OCI-LY1 (cell line): ENCODE measurements around the gene CPM.

Experiments
- EZH2 ChIP-seq: fragments of 200-600 bp; sonication (generic), shearing (Covaris generic); IDR thresholded peaks from 2 replicates; pipeline ENCODE4 v1.8.0; 2017; ENCODE audit warnings: borderline replicate concordance, mixed run types, mild to moderate bottlenecking, antibody characterized with exemption, low read length, moderate library complexity, mixed read lengths
- TF ChIP-seq, protein P1 (sequence below): fragments of 200-600 bp; sonication (generic), shearing (Covaris generic); IDR thresholded peaks from 2 replicates; pipeline ENCODE4 v1.5.1; 2017; ENCODE audit warnings: mild to moderate bottlenecking, antibody characterized with exemption, low read length, moderate library complexity, mixed read lengths

DNA sequence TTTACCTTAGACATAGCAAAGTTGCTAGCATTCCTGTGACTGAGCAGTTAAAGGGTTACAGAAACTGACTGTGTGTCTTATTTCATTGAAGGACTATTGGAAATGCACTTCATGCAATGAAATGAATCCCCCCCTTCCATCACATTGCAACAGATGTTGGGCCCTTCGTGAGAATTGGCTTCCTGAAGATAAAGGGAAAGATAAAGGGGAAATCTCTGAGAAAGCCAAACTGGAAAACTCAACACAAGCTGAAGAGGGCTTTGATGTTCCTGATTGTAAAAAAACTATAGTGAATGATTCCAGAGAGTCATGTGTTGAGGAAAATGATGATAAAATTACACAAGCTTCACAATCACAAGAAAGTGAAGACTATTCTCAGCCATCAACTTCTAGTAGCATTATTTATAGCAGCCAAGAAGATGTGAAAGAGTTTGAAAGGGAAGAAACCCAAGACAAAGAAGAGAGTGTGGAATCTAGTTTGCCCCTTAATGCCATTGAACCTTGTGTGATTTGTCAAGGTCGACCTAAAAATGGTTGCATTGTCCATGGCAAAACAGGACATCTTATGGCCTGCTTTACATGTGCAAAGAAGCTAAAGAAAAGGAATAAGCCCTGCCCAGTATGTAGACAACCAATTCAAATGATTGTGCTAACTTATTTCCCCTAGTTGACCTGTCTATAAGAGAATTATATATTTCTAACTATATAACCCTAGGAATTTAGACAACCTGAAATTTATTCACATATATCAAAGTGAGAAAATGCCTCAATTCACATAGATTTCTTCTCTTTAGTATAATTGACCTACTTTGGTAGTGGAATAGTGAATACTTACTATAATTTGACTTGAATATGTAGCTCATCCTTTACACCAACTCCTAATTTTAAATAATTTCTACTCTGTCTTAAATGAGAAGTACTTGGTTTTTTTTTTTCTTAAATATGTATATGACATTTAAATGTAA lies 93.5 kb downstream of the CPM start:
- no peak for TF ChIP-seq EZH2
- TF ChIP-seq, protein P1, sequence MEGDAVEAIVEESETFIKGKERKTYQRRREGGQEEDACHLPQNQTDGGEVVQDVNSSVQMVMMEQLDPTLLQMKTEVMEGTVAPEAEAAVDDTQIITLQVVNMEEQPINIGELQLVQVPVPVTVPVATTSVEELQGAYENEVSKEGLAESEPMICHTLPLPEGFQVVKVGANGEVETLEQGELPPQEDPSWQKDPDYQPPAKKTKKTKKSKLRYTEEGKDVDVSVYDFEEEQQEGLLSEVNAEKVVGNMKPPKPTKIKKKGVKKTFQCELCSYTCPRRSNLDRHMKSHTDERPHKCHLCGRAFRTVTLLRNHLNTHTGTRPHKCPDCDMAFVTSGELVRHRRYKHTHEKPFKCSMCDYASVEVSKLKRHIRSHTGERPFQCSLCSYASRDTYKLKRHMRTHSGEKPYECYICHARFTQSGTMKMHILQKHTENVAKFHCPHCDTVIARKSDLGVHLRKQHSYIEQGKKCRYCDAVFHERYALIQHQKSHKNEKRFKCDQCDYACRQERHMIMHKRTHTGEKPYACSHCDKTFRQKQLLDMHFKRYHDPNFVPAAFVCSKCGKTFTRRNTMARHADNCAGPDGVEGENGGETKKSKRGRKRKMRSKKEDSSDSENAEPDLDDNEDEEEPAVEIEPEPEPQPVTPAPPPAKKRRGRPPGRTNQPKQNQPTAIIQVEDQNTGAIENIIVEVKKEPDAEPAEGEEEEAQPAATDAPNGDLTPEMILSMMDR = no peak
